Ovary (tissue), 3 donors: ENCODE measurements around the gene EPHA5.

Experiments
- CTCF ChIP-seq, 3 donors: fragments of 450-650 bp in 2 of 3; fragments of 200-600 bp in 1 of 3; IDR thresholded peaks; one replicate each; pipeline versions ENCODE4 v1.5.1 to v1.8.0; 2016 to 2022; ENCODE audit warnings: antibody characterized with exemption in 3 of 3, mild to moderate bottlenecking in 1 of 3
- POLR2A ChIP-seq: fragments of 450-650 bp; IDR thresholded peaks from one replicate; pipeline ENCODE4 v1.6.1; 2017; ENCODE audit warnings: antibody characterized with exemption, mild to moderate bottlenecking, moderate library complexity
- donor health status: DM: no; HTN: no; CAD: no.

DNA sequence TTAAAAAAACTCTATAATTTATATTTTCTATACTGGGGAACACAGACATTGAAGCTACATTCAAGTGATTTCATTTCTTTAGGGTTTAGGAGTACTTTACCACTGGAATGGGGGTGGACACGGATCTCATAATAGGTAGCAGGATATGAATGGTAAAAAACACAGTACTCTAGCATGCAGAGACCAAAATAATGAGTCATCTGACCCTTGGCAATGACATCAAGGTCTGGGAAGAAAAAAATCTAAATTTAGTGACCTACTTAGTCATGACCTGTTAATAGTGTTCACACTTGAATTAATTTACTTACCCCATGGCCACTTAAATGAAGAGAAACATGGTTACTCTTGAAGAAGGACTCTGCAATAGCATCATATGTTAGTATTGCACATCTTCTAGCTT lies 187.9 kb downstream of the EPHA5 start:
- no peak for TF ChIP-seq CTCF (IDR thresholded peaks at IDR 0.05)
- TF ChIP-seq POLR2A, result no peak
